Measurements from ENCODE around the gene ENPP1.

The ENPP1 gene

DNA sequence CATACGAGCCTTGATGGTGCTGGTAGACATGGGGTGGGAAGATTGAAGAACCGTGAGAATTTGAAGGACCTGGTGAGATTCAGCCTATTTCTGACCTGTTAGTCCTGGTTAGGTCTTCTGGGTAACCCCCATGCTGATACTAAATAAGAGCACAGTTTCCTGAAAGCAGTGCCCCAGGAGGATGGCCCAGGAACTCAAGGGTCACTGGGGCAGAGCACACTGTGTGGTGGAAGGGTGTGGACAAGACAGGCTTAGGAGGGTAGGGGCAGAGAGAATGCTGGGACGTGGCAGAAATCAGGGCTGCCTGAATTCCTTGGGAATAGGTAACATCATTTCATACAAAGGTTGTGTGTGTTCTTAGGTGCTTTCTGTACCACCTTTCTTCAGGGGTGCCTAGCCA lies 31.9 kb upstream of the ENPP1 start:
- Mint-ChIP-seq H3K4me1 (no peaks in the 10 kb centered on the region), H3K27ac (no peak overlapping the region), H3K9me3 (no peaks in the 10 kb centered on the region), H3K36me3 (no peaks in the 10 kb centered on the region), H3K27me3 (peaks cover 4% of the 10 kb centered on the region), H3K4me3 (no peak overlapping the region)
- DNase-seq: no peak
- CTCF ChIA-PET: no interaction called here

DNA sequence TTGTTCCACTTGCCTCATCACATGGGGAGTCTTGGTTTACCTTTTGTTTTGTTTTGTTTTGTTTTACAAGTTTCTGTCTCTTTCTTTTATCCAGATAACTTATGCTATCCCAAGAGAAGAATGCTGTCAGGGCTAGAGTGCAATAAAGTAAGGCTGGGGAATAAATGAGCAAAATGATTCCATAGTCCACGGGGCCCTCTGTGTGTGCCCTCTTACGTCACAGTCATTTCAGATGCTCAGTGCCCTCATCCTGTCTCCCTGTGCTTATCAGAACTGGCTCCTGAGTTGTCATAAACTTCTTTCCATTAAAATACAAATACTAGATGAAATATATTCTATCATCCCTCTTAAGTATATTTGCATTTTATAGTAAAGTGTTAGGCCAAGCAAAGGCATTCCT lies 30.8 kb upstream of the ENPP1 start:
- no peak for DNase-seq
- Mint-ChIP-seq H3K36me3 (no peaks in the 10 kb centered on the region), H3K9me3 (no peaks in the 10 kb centered on the region), H3K4me3 (no peak overlapping the region), H3K27me3 (peaks cover 4% of the 10 kb centered on the region), H3K27ac (no peak overlapping the region), H3K4me1 (no peaks in the 10 kb centered on the region)
- CTCF ChIA-PET: no interaction called here

DNA sequence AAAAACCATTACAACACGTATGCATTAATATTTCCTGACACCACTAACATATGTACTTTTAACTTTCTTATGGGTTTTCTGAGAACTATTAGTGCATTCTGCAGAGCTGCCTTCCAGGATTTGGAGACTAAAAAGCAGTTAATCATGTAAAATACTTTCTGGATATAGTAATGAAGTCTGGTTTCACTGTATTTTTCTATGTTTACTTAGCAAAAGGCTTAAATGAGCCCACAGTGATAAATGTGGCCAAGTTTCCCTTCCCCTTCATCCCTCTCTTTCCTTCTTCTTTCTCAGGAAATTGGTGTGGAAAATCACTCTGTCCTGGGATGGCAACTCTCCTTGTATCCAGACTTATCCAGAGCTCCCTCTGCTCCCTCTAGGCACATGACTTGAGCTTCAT lies 29.7 kb upstream of the ENPP1 start:
- H3K36me3 Mint-ChIP-seq: no peaks in the 10 kb centered on the region
- H3K4me3 Mint-ChIP-seq: no peak overlapping the region
- DNase-seq: no peak
- no peak overlapping the region for H3K27ac Mint-ChIP-seq
- no peaks in the 10 kb centered on the region for H3K27me3 Mint-ChIP-seq
- CTCF ChIA-PET: no interaction called here
- H3K9me3 Mint-ChIP-seq: no peaks in the 10 kb centered on the region
- H3K4me1 Mint-ChIP-seq: no peaks in the 10 kb centered on the region

DNA sequence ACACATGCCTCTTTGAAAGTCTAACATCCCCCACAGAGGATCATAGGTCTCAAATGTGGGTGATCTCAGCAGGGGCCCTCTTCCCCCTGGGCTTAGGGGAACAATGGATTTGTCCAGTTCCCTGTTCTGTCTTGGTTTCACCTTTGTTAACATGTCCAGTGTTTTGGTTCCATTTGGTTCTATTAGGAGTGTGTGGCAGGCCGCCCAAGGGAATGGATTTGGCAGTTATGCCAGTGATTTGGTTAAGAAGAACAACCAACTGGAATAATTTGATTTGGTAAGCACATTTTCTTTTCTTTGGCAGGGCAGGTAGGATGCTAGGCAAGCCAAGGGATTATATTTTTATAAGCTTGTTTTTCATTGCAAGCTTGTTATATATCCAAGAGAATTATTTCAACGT lies 28.5 kb upstream of the ENPP1 start:
- Mint-ChIP-seq H3K27ac (no peak overlapping the region), H3K4me3 (no peak overlapping the region), H3K27me3 (no peaks in the 10 kb centered on the region), H3K9me3 (no peaks in the 10 kb centered on the region), H3K36me3 (no peaks in the 10 kb centered on the region), H3K4me1 (no peaks in the 10 kb centered on the region)
- CTCF ChIA-PET: no interaction called here
- no peak for DNase-seq

DNA sequence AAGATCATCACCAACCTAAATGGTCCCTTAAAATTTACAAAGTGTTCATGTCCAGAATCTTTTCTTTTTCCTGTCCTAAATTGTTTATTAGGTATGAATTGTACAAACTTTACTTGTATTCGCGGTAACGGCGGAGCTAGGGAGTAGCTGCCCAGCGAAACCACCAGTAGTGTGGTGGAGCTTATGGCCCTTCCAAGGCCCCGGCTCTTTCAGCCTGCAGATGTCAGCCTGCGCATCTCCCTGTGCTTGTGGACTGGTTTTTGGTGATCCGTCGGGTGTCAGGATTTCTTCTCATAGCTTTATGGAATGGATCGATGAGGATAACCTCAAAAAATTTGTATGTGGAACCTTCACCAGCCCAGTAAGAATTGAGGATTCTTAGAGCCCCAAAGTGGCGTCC lies 27.2 kb upstream of the ENPP1 start:
- Mint-ChIP-seq H3K4me1 (no peaks in the 10 kb centered on the region), H3K9me3 (no peaks in the 10 kb centered on the region), H3K27me3 (peaks cover 4% of the 10 kb centered on the region), H3K4me3 (no peak overlapping the region), H3K36me3 (no peaks in the 10 kb centered on the region), H3K27ac (no peak overlapping the region)
- CTCF ChIA-PET: interaction anchor here (1.3 kb wide), 1 partner anchor 129 kb away, joined by 3 read pairs; no protein-coding TSS in a partner anchor
- DNase-seq: no peak

DNA sequence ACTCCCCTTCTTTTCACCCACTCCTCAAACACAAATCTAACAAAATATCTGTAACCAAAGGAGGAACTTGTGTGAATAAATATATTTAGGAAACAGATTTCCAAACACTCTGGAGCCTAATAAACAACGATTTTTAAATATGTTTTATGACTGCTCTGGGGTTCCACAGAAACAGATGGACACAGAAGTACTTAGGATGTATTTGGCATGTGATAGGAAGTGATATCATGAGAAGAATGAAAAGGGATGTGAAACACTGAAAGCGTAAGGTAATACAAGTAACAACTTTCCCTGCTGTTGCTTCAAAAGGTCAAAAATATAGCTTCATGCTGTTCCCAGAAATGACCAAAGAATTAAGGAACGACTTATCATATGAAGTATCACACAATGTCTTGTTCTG lies 26.1 kb upstream of the ENPP1 start:
- H3K36me3 Mint-ChIP-seq: no peaks in the 10 kb centered on the region

DNA sequence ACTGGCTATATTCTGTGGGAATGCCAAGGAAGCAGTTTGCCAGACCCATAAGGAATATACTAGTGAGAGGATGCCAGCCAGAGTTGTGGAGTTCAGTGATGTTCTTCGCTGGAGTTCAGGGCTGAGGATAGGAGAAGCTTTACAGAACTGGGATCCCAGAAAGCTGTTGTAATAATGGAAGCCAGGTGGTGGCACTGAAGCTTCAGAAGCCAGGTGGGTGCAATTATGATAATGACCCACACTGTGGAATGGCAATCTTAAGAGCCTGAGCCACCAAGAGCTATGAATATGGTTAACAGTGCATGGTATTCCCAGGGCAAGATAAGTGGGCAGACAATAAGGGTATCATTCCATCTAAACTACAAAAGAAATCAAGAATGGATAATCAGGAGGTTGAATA lies 25.1 kb upstream of the ENPP1 start:
- CTCF ChIA-PET: interaction anchor here (1.0 kb wide), 1 partner anchor 125 kb away, joined by 3 read pairs; no protein-coding TSS in a partner anchor

More for the DNA sequence above, 26.1 kb upstream of the ENPP1 start:
- no peak overlapping the region for H3K4me3 Mint-ChIP-seq
- H3K27ac Mint-ChIP-seq: no peak overlapping the region
- no peaks in the 10 kb centered on the region for H3K9me3 Mint-ChIP-seq
- no peaks in the 10 kb centered on the region for H3K4me1 Mint-ChIP-seq
- H3K27me3 Mint-ChIP-seq: peaks cover 4% of the 10 kb centered on the region
- CTCF ChIA-PET: interaction anchor here (1.3 kb wide), 1 partner anchor 128 kb away, joined by 3 read pairs; no protein-coding TSS in a partner anchor
- no peak for DNase-seq

DNA sequence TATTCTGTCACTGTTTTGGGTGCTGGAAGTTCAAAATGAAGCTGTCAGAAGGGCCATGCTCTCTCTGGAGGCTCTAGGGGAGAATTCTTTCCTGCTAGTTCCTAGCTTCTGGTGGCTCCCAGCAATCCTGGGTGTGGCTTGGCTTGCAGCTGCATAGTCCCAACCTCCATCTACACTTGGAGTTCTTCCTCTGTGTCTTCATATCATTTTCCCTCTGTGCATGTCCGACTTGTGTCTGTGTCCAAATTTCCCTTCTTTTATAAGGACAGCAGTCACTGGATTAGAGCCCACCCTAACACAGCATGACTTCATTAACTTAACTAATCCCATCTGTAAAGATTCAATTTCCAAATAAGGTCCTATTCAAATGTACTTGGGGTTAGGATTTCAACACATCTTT lies 23.3 kb upstream of the ENPP1 start:
- Mint-ChIP-seq H3K4me1 (no peaks in the 10 kb centered on the region), H3K4me3 (no peak overlapping the region), H3K27ac (no peak overlapping the region), H3K27me3 (peaks cover 4% of the 10 kb centered on the region), H3K9me3 (no peaks in the 10 kb centered on the region), H3K36me3 (no peaks in the 10 kb centered on the region)
- DNase-seq: no peak
- CTCF ChIA-PET: no interaction called here

More for the DNA sequence above, 25.1 kb upstream of the ENPP1 start:
- Mint-ChIP-seq H3K36me3 (no peaks in the 10 kb centered on the region), H3K9me3 (no peaks in the 10 kb centered on the region), H3K27me3 (peaks cover 4% of the 10 kb centered on the region), H3K27ac (no peak overlapping the region), H3K4me3 (no peak overlapping the region), H3K4me1 (no peaks in the 10 kb centered on the region)
- no peak for DNase-seq

DNA sequence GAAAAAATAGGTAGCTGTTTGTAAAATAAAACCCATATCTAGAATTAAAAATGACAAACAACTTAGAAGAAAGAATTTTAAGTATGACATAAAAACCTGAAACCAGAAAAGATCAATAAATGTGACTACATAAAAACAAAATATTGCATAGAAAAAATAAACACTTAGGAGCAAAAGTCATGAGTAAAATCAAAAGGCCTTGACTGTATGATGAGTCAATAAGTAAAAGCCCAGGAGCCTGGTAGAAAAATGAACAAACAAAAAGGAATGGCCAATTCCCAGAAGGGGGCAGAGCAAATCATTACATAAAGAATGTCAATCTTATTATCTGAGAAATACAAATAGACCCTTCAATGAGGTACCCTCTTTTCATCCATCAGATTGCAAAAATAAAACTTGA lies 20.7 kb upstream of the ENPP1 start:
- no peak for DNase-seq
- H3K36me3 Mint-ChIP-seq: no peaks in the 10 kb centered on the region
- H3K27me3 Mint-ChIP-seq: peaks cover 4% of the 10 kb centered on the region
- H3K4me1 Mint-ChIP-seq: no peaks in the 10 kb centered on the region
- no peak overlapping the region for H3K4me3 Mint-ChIP-seq
- CTCF ChIA-PET: interaction anchor here (0.7 kb wide), 1 partner anchor 30 kb away, joined by 4 read pairs; no protein-coding TSS in a partner anchor
- H3K9me3 Mint-ChIP-seq: no peaks in the 10 kb centered on the region
- H3K27ac Mint-ChIP-seq: no peak overlapping the region

DNA sequence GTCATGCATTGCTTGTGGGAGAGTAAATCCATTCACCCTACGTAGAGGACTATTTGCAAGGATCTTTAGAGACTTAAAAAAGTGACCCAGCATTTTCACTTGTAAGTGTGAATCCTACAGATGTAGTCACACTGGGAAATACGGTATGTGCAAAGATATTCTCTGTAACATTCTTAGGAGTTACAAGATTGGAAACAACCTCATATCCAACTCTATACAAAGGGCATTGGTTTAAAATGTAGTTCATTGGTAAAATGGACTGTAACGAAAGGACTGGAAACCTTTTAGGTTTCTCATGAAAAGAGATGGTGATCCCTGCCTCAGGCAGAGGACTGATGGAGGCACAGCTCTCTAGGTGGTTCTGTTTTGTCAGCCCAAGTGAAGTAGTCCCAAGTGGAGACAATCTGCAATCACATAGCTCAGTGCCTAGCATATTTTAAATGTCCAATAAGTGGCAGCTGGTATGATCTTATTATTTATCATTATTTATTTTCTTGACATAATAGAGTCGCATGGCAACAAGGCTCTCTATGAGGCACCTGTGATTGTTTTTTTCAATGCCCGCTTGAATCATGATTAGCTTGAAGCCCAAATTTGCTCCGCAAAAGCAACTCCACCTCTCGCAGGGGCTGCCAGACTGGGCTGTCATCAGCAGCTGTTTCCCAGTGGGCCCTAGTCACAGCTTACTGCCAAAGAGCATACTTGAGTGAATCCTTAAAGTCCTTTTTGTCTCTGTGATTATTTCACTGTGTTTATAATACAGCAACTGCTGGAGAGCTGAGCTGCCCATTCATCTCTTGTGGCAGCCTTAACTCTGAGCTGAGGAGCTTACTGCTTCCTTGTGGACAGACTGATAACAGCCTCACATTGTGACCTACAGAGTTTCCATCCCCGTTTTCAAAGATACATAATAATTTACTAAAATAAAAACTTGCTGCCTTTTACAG lies 19.8 kb upstream of the ENPP1 start:
- CTCF ChIA-PET: interaction anchor here (1.3 kb wide), 1 partner anchor 127 kb away, joined by 4 read pairs; no protein-coding TSS in a partner anchor
- Mint-ChIP-seq H3K27me3 (peaks cover 4% of the 10 kb centered on the region), H3K27ac (no peak overlapping the region), H3K4me1 (no peaks in the 10 kb centered on the region), H3K9me3 (no peaks in the 10 kb centered on the region), H3K36me3 (no peaks in the 10 kb centered on the region), H3K4me3 (no peak overlapping the region)
- no peak for DNase-seq

DNA sequence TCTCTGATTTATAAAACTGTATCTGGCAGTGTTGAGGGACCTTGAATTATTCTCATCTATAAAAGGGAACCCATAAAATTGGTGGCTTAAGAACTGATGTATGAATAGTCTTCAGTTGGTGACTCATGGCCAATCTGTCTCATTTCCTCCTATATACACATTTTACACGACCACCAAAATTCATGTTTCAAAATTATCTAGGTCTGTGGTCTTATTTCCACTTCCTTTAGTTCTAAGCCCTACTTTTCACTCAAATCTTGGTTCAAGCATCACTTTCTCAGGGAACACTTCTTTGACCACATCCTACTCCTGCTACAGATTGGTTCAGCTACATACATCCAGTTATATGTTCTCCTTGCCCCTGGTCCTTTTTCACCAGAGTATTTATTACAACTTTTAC lies 18.6 kb upstream of the ENPP1 start:
- Mint-ChIP-seq H3K4me1 (no peaks in the 10 kb centered on the region), H3K4me3 (no peak overlapping the region), H3K27me3 (peaks cover 4% of the 10 kb centered on the region), H3K27ac (no peak overlapping the region), H3K9me3 (no peaks in the 10 kb centered on the region), H3K36me3 (no peaks in the 10 kb centered on the region)
- CTCF ChIA-PET: no interaction called here
- no peak for DNase-seq

DNA sequence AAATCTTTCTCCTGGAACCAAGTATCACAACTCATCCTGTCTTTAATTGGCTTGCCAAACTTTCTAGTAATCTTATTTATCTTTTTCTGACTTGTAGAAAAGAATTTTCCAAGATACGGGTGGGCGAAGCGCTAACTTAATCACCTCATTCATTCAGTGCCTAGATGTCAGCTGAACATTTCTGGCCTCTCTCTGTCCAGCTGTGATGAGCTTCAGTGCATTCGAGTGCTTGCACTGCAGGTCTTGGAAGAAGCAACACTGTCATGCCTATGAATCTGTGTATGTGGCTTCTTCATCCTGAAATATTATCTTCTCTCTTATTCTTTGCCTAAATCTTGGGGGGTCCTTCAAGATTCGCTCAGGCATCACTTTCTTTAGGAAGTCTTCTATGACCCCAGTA lies 16.3 kb upstream of the ENPP1 start:
- CTCF ChIA-PET: no interaction called here

DNA sequence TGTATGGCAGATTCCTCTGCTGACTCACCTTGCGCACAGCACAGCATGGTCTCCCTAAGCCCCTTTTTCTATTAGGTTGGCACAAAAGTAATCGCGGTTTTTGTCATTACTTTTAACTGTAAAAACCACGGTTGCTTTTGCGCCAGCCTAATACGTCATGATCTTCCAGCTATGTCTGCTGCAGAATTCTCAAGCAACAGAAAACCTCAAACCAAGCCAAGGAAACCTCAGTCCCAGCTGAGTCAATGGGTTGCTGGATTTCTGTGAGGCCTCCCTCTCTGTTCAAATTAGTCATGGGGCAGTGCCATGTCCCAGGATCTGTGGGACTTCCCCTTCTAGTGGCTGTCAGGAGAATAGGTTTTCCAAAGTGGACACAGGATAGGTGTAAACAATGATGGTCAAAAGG lies 15.7 kb upstream of the ENPP1 start:
- no peaks in the 10 kb centered on the region for H3K9me3 Mint-ChIP-seq
- CTCF ChIA-PET: no interaction called here
- H3K36me3 Mint-ChIP-seq: no peaks in the 10 kb centered on the region
- no peak for DNase-seq
- H3K27ac Mint-ChIP-seq: no peak overlapping the region
- H3K4me3 Mint-ChIP-seq: no peak overlapping the region
- no peaks in the 10 kb centered on the region for H3K27me3 Mint-ChIP-seq
- no peaks in the 10 kb centered on the region for H3K4me1 Mint-ChIP-seq

More for the DNA sequence above, 16.3 kb upstream of the ENPP1 start:
- Mint-ChIP-seq H3K4me1 (no peaks in the 10 kb centered on the region), H3K27ac (no peak overlapping the region), H3K27me3 (no peaks in the 10 kb centered on the region), H3K9me3 (no peaks in the 10 kb centered on the region), H3K4me3 (no peak overlapping the region), H3K36me3 (no peaks in the 10 kb centered on the region)
- no peak for DNase-seq

DNA sequence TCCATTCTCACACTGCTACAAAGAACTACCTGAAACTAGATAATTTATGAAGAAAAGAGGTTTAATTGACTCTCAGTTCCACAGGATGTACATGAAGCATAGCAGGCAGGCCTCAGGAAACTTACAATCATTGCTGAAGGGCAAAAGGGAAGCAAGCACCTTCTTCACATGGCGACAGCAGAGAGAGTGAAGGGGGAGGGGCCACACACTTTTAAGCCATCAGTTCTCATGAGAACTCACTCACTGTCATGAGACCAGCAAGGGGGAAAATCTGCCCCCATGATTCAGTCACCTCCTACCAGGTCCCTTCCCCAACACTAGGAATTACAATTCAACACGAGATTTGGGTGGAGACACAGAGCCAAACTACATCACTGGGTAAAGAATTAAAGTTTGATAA lies 12.5 kb upstream of the ENPP1 start:
- H3K36me3 Mint-ChIP-seq: no peaks in the 10 kb centered on the region
- CTCF ChIA-PET: no interaction called here
- no peaks in the 10 kb centered on the region for H3K4me1 Mint-ChIP-seq
- no peaks in the 10 kb centered on the region for H3K27me3 Mint-ChIP-seq
- DNase-seq: no peak
- no peak overlapping the region for H3K27ac Mint-ChIP-seq
- no peaks in the 10 kb centered on the region for H3K9me3 Mint-ChIP-seq
- H3K4me3 Mint-ChIP-seq: no peak overlapping the region

DNA sequence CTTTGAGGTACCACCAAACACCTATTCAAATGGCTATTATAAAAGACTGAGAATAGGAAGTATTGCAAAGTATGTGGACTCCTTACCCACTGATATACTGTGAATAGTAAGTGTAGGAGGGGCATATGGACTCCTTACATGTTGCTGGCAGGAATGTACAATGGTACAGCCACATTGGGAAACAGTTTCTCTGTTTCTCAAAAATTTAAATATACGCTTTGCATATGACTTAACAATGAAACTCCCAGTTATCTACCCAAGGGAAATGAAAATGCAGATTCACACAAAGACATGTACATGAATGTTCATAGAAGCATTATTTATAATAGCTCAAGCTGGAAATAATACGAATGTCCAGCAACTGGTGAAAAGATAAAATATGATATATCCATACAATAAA lies 5.5 kb upstream of the ENPP1 start:
- H3K4me1 Mint-ChIP-seq: peaks cover 11% of the 10 kb centered on the region
- CTCF ChIA-PET: no interaction called here
- no peaks in the 10 kb centered on the region for H3K36me3 Mint-ChIP-seq
- H3K4me3 Mint-ChIP-seq: no peak overlapping the region
- no peak overlapping the region for H3K27ac Mint-ChIP-seq
- no peak for DNase-seq
- H3K9me3 Mint-ChIP-seq: no peaks in the 10 kb centered on the region
- H3K27me3 Mint-ChIP-seq: peaks cover 20% of the 10 kb centered on the region
